Amygdala (tissue), 56 donors: ENCODE results near the gene DDI1.

Experiments used
- DNase-seq, 56 donors: peaks; one replicate each; lab custom pipeline; 2025; lab: John Stamatoyannopoulos, UW

The DDI1 gene

DNA sequence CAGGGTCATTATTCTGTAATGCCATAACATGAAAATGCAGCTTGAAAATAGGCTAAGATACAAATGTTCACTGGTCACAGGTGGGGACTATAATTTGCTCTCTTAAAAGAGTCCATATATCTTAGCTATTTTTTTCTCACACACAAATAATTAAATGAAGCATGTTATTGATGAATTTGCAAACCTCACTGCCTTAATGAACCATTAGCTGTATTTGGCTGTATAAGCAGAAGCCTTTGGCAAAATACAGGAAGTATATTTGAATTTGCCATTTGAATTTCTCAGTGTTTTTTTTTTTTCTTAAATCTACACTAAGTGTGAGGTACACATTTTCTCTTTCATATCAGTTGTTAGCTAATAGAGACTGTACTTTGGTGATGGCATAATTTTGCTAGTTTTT is 38.7 kb downstream of the DDI1 start:
- DNase-seq = no peak

DNA sequence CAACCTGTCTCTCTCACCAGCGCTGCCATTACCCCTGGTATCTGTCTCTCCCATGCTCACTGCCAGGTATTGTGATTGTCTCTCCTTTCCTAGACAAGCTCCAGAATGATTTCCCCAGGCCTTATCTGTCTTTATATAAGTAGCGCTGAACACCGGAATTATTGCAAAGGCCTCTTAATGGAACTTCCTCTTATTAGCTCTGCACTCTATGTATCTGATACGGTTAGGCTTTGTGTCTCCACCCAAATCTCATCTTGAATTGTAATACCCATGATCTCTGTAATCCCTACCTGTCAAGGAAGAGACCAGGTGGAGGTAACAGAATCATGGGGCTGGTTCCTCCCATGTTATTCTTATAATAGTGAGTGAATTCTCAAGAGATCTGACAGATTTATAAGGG is 39.3 kb downstream of the DDI1 start:
- no peak for DNase-seq

DNA sequence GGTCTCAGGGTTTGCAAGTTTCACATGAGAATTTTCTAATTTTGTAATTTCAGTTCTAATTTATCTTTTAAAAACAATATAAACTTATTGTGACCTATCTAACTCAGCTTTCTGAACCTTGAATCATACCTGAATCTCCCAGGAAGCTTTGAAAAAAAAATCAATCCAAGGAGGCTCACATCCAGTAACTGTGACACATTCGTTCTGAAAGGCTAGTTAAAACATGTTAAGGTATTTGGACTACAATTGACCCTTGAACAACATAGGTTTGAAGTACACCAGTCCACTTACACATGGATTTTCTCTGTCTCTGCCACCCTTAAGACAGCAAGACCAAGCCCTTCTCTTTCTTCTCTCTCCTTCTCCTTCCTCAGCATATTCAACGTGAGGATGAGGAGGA is 40.0 kb downstream of the DDI1 start:
- no peak for DNase-seq

DNA sequence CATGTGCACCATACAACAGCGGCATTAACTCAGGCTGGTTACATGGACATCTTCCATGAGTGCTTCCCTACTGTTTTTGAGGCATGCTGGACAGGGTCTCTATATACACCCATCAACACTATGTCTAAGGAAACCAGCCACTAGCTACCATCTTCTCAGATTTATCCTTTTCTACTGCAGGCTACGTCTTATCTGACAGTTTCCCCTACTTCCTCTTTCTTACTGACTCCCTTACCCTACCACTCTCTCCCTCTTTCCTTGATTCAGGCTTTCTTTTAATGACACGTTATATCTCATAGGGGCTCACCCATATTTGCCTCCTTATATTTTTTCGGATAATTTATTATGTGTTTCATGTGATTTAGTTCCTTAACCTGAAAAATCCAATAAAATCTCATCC is 41.8 kb downstream of the DDI1 start:
- DNase-seq = no peak

DNA sequence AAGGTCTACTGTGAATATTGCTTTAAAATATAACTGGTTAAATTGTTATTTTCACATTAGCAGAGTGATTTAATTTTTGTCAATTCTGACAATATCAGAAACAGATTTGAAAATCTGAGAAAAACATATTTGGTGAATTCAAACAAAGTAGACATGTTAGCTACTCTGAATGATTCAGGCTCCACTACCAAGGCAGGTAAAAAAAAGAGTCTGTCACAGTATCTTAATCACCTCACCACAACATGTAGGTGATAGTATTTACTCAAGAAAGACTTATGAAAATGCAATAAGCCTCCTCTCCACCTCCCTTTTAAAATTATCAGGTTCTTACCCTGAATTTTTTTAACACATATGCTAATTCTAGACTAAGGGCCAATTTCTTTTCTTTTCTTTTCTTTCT is 42.6 kb downstream of the DDI1 start:
- DNase-seq = no peak

DNA sequence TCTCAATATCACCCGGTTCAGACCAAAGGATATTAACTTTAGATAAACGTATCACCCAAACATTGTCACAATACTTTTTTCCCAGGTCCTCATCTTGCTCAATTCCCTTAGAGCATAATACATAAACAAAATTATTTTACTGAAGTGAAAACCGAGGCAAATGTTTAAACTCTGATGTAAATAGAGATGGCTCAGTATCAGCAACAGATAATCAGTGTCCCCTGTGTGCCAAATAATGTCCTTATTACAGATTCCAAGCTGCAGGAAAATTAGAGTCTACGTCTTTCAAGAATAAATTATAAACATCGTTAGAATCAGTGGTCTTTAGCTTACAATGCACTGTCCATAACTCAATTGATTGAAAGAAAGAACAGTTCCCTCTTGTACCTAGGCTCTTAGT is 50.2 kb downstream of the DDI1 start:
- no peak for DNase-seq
